A549 (cell line): ENCODE results near the gene PAK2.

Source experiments
- RAD21 ChIP-seq, 2 experiments: fragments of >200 bp in 1 of 2; sonication (Bioruptor Twin) in 1 of 2; formaldehyde crosslinking in 1 of 2; IDR thresholded peaks in 1 of 2; conservative IDR thresholded peaks in 1 of 2; 2 replicates in 1 of 2; 3 replicates in 1 of 2; pipeline ENCODE4 v1.6.1; 2012 to 2018; ENCODE audit warnings: inconsistent platforms in 1 of 2
- TFCP2L1 ChIP-seq: fragments of 250-450 bp; sonication (Bioruptor Pico); IDR thresholded peaks from 2 replicates; pipeline ENCODE4 v1.5.0; 2021; ENCODE audit warnings: mild to moderate bottlenecking

- no peak for TF ChIP-seq TFCP2L1 (CRISPR knock-in tag)
- TF ChIP-seq RAD21 (conservative IDR thresholded peaks at IDR 0.05 in 1 of 2, IDR thresholded peaks at IDR 0.05 in 1 of 2) = no peak
These were observed 1.0 kb downstream of the PAK2 start for GRCh38 chr3:196740481-196741248.
